Transverse colon (tissue), 4 donors: ENCODE results near the gene TNK2. TPM values are rescaled to one million over a fixed set of nuclear protein-coding genes. Genes with fewer than 3 reads are reported as not detected.
"Not testable (repeated sequence)": the region's sequence is repeated elsewhere in the genome, so short reads cannot be mapped to it uniquely, and the experiment has no call there.

Experiments used
- DNase-seq: peaks from one replicate; pipeline ENCODE4 v3.0.0-alpha.2; 2019
- H3K27ac ChIP-seq, 4 donors: fragments of 200-600 bp; sonication (generic); 2 replicates each; pipeline ENCODE4 v1.5.1; 2016 to 2018; ENCODE audit warnings: inconsistent platforms in 4 of 4
- H3K27me3 ChIP-seq: fragments of 200-600 bp; sonication (generic); 2 replicates; pipeline ENCODE4 v1.5.1; 2017; ENCODE audit warnings: inconsistent platforms
- H3K36me3 ChIP-seq, 4 donors: fragments of 200-600 bp; sonication (generic); 2 replicates each; pipeline ENCODE4 v1.5.1; 2017 to 2019; ENCODE audit warnings: inconsistent platforms in 4 of 4
- H3K4me1 ChIP-seq, 4 donors: fragments of 200-600 bp; sonication (generic); 2 replicates each; pipeline ENCODE4 v1.5.1; 2017 to 2020; ENCODE audit warnings: inconsistent platforms in 4 of 4
- H3K4me3 ChIP-seq, 4 donors: fragments of 200-600 bp; sonication (generic); 1 replicate in 1 of 4; 2 replicates in 3 of 4; pipeline versions ENCODE4 v1.5.1 to v1.6.1; 2017 to 2019; ENCODE audit warnings: inconsistent platforms in 4 of 4
- H3K9me3 ChIP-seq, 2 donors: fragments of 200-600 bp; sonication (generic); 2 replicates each; pipeline ENCODE4 v1.5.1; 2017 to 2019; ENCODE audit warnings: inconsistent platforms in 2 of 2
- CTCF ChIP-seq, 5 experiments: fragments of 200-600 bp in 3 of 5; fragments of 450-650 bp in 2 of 5; sonication (generic) in 3 of 5; IDR thresholded peaks; 1 replicate in 2 of 5; 2 replicates in 3 of 5; pipeline ENCODE4 v1.5.1; 2016 to 2017; ENCODE audit warnings: antibody characterized with exemption in 5 of 5, inconsistent platforms in 3 of 5, mild to moderate bottlenecking in 2 of 5, moderate library complexity in 1 of 5
- EP300 ChIP-seq: sonication (generic); formaldehyde crosslinking; IDR thresholded peaks from one replicate; pipeline ENCODE4 v1.6.1; 2017; ENCODE audit warnings: antibody characterized with exemption, low read depth
- POLR2A ChIP-seq: fragments of 450-650 bp; IDR thresholded peaks from one replicate; pipeline ENCODE4 v1.6.1; 2016; ENCODE audit warnings: antibody characterized with exemption, mild to moderate bottlenecking, moderate library complexity
- POLR2AphosphoS5 ChIP-seq, 3 donors: sonication (generic); formaldehyde crosslinking; IDR thresholded peaks; one replicate each; pipeline ENCODE4 v1.6.1; 2016; ENCODE audit warnings: antibody characterized with exemption in 3 of 3
- WGBS, 2 donors: methylation state at CpG; one replicate each; pipeline ENCODE4 v1.1.5; 2018; ENCODE audit warnings: low coverage in 1 of 2; 5-methylcytosine and 5-hydroxymethylcytosine counted together
- in situ Hi-C, 4 donors: fragments of 200-750 bp; cut with MboI; loops; one replicate each; pipeline versions ENCODE4 v1.15.0 to v1.15.1; 2017; ENCODE audit warnings: low sequenced_read_pairs in 3 of 4, low pct_ligation_motif_present in 1 of 4, low pct_unique_long_range_greater_than_20kb in 1 of 4
- intact Hi-C: fragments of 100-400 bp; cut with DNase I; formaldehyde crosslinking; loops from one replicate; pipeline ENCODE4 v1.15.1; 2023; ENCODE audit warnings: low total_unique reads
- total RNA-seq, 4 donors: library from RNA; depleted of rRNA; stranded (reverse); fragments of >200 nt; gene quantifications; one replicate each; pipeline ENCODE4 v1.1.0, GENCODE V29; 2016

TNK2 gene
- 10 to 100 TPM; 19.1 to 74.1 (median 21.3) TPM for total RNA-seq

GRCh38 chr3:195907934-195908693, at the start of gene TNK2:
Gene TNK2, minus strand, starts transcription at chr3:195908551. Its CDS starts 19,963 bp downstream, at chr3:195888588.
- TF ChIP-seq POLR2AphosphoS5 (IDR thresholded peaks at IDR 0.05) (peak; percentile 33 to 50 (median 38)), CTCF (IDR thresholded peaks at IDR 0.05) (no peak), POLR2A (no peak)
- Histone ChIP-seq H3K27me3 (no peaks in the 10 kb centered on the region), H3K4me3 (peak within 1 kb of the TSS; percentile 75 to 87 (median 82)), H3K36me3 (no peaks in the 10 kb centered on the region), H3K4me1 (peaks cover 8 to 48% (median 39%) of the 10 kb centered on the region in 4 donors), H3K9me3 (no peaks in the 10 kb centered on the region), H3K27ac (peak within 1 kb of the TSS; percentile 73 to 82 (median 76))
- intact Hi-C loops, result no loop called here
- peak; percentile 50 for DNase-seq
- WGBS, 2 donors, result 1% methylated on average over 30 of the region's 35 CpGs; no CpG with 5 or more reads in 1 of the 2 donors
- in situ Hi-C loops, result no loop called here

GRCh38 chr3:195956577-195956976, 48.2 kb upstream of the TNK2 start:
- no peak for TF ChIP-seq POLR2A
- no peak for TF ChIP-seq EP300
- TF ChIP-seq POLR2AphosphoS5 (IDR thresholded peaks at IDR 0.05), result no peak
- TF ChIP-seq CTCF (IDR thresholded peaks at IDR 0.05), result no peak
- in situ Hi-C loops (no loop called here), intact Hi-C loops (no loop called here)
- no peak overlapping the region for H3K27ac ChIP-seq
- H3K4me1 ChIP-seq, result peaks cover 0 to 11% (median 4%) of the 10 kb centered on the region in 4 donors
- peaks cover 0 to 4% (median 1%) of the 10 kb centered on the region in 4 donors for H3K36me3 ChIP-seq
- DNase-seq, result no peak
- WGBS, 2 donors, result 89% methylated on average over 7 of the region's 7 CpGs; no CpG with 5 or more reads in 1 of the 2 donors
- no peaks in the 10 kb centered on the region for H3K27me3 ChIP-seq
- H3K9me3 ChIP-seq, result no peaks in the 10 kb centered on the region
- no peak overlapping the region for H3K4me3 ChIP-seq

GRCh38 chr3:195955416-195955841, 47.1 kb upstream of the TNK2 start:
- H3K27me3 ChIP-seq, in situ Hi-C loops, H3K9me3 ChIP-seq, H3K36me3 ChIP-seq, DNase-seq, intact Hi-C loops: not testable (repeated sequence)
- WGBS, 2 donors, result 66 to 68% methylated on average over 3 to 20 of the region's 20 CpGs
- Histone ChIP-seq H3K27ac (peak overlapping the region in 1 of 4 donors; percentile 37), H3K4me3 (peak overlapping the region in 1 of 4 donors; percentile 21), H3K4me1 (peaks cover 0 to 11% (median 4%) of the 10 kb centered on the region in 4 donors)

- DNase-seq, H3K4me1 ChIP-seq, H3K27me3 ChIP-seq, intact Hi-C loops, in situ Hi-C loops, H3K36me3 ChIP-seq, H3K9me3 ChIP-seq: not testable (repeated sequence)
- H3K27ac ChIP-seq, result peak overlapping the region in 3 of 4 donors; percentile 55 to 85 (median 83)
- WGBS, 2 donors, result 3% methylated on average over 11 of the region's 27 CpGs; no CpG with 5 or more reads in 1 of the 2 donors
- peak overlapping the region in 3 of 4 donors; percentile 40 to 58 (median 41) for H3K4me3 ChIP-seq
These were observed 46.4 kb upstream of the TNK2 start for GRCh38 chr3:195954752-195955119.

GRCh38 chr3:195954052-195954751, 45.9 kb upstream of the TNK2 start:
- H3K9me3 ChIP-seq, intact Hi-C loops, in situ Hi-C loops, H3K36me3 ChIP-seq, H3K4me1 ChIP-seq, H3K27me3 ChIP-seq: not testable (repeated sequence)
- WGBS, 2 donors, result no CpG with 5 or more reads among the region's 84 CpGs
- H3K4me3 ChIP-seq, result peak overlapping the region in 3 of 4 donors; percentile 40 to 58 (median 41)
- TF ChIP-seq POLR2AphosphoS5 (IDR thresholded peaks at IDR 0.05), result peak in 2 of 3 donors; percentile 84 to 95
- TF ChIP-seq POLR2A, result peak; percentile 86
- peak; percentile 75 for DNase-seq
- peak overlapping the region; percentile 55 to 85 (median 74) for H3K27ac ChIP-seq

- H3K4me1 ChIP-seq, H3K36me3 ChIP-seq, in situ Hi-C loops, DNase-seq, H3K9me3 ChIP-seq, H3K27ac ChIP-seq, intact Hi-C loops, H3K4me3 ChIP-seq, H3K27me3 ChIP-seq: not testable (repeated sequence)
- no CpG with 5 or more reads among the region's 10 CpGs for WGBS, 2 donors
These were observed 44.2 kb upstream of the TNK2 start for GRCh38 chr3:195952590-195952989.

- in situ Hi-C loops, H3K36me3 ChIP-seq, DNase-seq, intact Hi-C loops, H3K4me1 ChIP-seq, H3K27ac ChIP-seq, H3K4me3 ChIP-seq, H3K9me3 ChIP-seq, H3K27me3 ChIP-seq: not testable (repeated sequence)
- WGBS, 2 donors, result no CpG with 5 or more reads among the region's 9 CpGs
These were observed 43.3 kb upstream of the TNK2 start for GRCh38 chr3:195951443-195952177.

- H3K4me3 ChIP-seq, intact Hi-C loops, H3K27ac ChIP-seq, H3K9me3 ChIP-seq, H3K36me3 ChIP-seq, H3K27me3 ChIP-seq, H3K4me1 ChIP-seq, in situ Hi-C loops, DNase-seq: not testable (repeated sequence)
- WGBS, 2 donors, result 91% methylated on average over 13 of the region's 13 CpGs; no CpG with 5 or more reads in 1 of the 2 donors
These were observed 42.4 kb upstream of the TNK2 start for GRCh38 chr3:195950731-195951130.
